HuH-7 (cell line): ENCODE results near the gene KCNMA1.

Experiments
- DNase-seq: peaks from one replicate; pipeline ENCODE4 v3.0.0; 2011; ENCODE audit warnings: low spot score

The KCNMA1 gene

DNA sequence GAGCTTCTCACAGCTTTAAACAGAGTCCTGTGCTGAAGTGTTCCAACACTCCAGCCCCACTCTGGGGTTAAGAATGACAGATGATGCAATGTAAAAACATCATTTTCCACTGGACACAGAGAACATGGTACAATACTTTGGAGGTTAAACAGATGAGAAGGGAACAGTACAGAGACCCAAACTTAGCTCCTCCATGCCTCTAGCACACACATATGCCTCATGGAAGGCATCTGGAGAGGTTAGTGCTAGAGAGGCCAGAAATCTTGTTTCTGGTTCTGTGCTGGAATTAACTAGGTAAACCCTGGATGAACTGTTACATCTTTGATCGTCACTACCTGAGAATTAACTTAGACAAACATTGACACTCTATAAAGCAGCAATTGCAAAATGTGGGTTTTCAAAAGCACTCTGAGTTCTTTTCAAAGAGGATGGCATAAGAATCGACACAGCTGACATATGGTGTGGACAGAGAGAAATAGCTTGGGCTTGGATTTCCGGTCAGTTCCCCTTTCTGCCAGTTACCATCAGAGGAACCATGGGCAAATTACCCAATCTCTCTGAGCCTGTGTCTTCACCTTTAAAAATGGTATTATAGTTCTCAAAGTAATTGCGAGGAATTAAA is 81.9 kb downstream of the KCNMA1 start:
- no peak for DNase-seq

DNA sequence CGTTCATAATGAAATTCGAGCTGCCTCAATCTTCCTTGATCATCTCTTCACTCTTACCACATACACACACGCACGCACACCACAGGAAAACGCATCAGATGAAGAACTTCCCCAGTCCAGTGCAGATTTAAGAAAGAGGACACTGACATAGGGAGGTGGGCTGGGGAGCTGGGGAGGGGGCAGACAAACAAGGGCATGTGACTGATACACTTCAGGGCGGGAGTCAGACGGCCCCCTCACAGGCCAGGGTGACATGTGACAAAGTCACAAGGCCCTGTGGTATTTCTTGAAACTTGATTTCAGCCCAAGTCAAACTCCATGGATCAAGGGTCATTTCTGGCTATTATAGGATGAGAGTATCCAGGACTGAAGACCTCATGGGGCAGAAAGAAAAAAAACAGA is 82.6 kb downstream of the KCNMA1 start:
- no peak for DNase-seq

DNA sequence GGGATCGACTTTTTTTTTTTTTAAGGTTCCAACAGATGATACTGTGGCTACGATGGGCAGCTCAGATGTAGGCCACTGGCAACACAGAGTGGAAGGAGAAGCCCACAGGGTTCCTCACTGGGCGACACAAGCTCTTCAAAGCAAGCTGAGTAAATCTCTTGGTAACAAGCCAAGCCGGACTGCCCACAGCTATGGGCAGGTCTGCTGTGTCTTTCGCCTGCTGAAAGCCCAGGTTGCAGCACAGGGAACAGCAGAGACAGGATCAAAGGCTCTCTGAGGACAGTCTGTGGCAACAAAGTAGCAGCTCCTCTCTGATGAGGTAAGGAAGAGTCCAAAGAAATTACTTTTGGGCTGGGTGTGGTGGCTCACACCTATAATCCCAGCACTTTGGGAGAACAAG is 83.6 kb downstream of the KCNMA1 start:
- DNase-seq: no peak

DNA sequence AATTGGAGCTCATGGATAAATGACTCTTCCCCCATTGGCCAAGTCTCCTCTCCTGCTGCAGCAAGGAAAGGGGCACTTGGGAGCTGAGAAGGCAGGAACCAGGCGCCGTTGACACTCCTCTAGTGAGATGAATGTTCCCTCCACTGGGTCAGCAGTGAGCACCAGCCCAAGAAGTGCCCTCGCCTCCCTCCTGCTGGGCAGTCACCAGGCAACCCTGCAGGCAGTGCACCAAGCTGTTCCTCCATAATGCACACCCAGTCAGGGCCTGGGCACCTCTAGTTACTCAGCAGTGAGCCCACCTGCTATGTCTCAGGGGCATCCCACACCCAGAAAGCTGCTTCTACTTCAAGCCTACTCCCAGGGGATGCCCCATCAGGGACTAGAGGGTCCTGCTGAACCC is 84.3 kb downstream of the KCNMA1 start:
- no peak for DNase-seq

- DNase-seq: no peak
Observed at GRCh38 chr10:77552252-77552651, 85.4 kb downstream of the KCNMA1 start.

GRCh38 chr10:77550378-77550777 is 87.2 kb downstream of the KCNMA1 start:
- DNase-seq: no peak

- no peak for DNase-seq
Observed at GRCh38 chr10:77548671-77549070, 88.9 kb downstream of the KCNMA1 start.

- no peak for DNase-seq
Observed at GRCh38 chr10:77548157-77548556, 89.5 kb downstream of the KCNMA1 start.

DNA sequence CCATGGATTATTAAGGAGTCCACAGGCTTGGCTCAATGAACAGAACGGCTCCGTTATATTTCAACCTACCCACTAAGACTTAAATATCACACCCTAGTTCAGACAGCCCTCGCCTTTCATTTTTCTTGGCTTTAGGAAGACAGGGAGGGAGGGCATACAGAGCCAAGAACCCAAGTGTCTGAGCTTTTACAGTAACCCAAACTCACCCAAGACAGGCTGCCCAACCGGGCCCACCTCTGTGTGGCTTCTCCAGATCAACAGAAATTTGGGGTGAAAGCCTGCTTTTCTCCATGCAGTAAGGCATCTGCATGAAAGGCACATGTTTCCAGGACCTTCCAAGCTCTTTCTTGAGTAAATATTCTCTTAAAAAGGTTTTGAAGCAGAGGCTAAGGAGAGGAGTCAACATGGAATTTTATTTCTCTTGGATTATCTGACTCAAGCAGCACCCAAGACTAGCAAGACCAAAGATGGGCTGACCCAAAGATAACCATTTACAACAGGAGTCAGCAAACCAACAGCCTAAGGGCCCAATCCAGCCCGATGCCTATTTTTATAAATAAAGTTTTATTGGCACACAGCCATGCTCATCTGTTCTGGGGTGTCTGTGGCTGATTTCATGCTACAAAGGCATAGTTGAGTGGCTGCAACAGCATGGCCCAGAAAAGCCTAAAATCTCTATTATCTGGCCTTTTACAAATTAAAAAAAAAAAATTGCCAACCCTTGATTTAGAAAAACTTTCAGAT is 90.1 kb downstream of the KCNMA1 start:
- no peak for DNase-seq

DNA sequence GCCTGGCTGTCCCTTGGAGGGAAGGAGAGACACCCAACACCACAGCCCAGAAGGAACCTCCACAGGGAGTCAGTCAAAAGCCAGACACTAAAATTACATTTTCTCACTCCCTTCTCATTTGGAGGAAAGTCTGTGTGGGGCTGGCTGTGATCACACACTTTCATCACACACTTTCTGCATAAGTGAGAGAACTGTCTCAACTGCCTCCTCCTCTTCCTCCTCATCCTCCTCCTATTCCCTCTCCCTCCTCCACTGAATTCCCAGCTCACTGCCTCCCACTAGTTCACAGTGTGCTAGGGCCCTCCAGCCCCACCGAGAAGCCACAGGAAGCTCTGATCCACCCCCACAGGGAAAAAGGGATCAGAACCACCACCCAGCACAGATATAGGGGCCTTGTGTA is 91.6 kb downstream of the KCNMA1 start:
- DNase-seq: no peak

DNA sequence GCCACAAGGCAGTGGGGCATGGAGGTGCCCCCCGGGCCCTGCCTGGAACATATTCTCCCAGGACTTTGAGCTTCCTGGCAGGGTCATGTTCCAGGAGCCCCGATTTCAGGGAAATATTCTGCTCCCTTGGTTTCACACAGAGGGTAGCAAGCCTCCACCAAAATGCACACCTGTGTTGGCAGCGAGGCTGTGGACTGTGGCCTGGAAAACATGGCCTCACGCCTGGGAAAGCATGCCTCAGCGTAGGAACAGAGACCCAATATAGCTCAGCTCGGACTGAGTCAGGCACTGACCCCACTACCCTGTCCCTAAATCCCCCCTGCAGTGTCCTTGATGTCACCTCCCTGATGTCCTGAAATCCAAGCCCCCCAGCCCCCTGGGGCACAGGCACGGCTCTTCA is 92.0 kb downstream of the KCNMA1 start:
- no peak for DNase-seq

DNA sequence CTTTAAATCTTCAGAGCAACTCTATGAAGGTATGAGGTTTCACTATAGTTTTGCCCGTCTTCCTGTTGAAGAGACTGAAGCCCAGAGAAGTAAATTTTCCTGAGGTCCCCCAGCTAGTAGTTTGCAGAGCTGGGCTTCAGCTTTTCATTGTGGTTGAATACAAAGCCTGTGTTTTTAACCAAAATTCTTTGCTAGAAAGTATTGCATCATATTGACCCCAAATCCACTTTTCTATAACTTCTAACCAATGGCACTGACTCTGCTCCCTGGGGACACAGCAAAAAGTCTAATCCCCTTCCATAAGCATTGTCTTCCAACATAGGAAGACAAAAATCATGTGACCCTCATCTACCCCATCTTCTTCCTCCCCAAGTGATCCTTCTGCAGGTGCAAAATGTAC is 93.0 kb downstream of the KCNMA1 start:
- DNase-seq: no peak

DNA sequence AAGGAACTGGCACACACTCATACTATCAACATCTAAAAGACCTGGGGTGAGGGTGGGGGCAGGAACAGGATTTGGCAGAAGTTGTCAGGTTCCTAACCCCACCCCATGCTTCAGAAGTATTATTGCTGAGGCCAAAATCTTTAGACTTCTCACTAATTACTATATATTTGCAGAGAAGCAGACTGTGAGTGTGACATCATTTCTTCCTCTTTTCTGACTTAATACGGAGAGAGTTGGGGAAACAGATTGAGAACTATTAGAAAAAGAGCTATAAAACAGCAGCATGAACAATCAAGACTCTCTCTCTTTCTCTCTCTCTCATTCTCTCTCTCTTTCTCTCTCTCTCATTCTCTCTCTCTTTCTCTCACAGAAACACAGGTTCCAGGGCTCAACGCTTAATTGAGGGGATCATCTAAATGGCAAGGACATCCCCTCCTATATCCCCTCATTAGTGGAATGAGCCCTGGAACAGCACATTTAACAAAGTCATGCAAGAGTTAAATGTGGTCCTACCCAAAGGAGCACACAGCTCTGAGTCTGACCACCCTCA is 94.8 kb downstream of the KCNMA1 start:
- no peak for DNase-seq

DNA sequence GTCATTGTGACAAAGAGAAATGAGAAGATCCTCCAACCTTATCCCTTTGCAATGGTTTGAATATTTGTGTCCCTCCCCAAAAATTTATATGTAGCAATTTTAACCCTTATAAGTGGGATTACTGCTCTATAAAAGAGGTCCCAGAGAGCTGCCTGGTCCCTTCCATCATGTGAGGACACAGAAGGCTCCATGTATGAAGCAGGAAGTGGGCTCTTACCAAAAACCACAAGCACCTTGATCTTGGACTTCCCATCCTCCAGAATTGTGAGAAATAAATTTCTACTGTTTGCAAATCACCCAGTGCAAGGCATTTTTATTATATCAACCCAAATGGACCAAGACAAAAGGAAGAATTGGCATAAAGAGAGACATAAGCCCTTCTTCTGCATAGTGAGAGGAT is 95.7 kb downstream of the KCNMA1 start:
- DNase-seq: no peak

GRCh38 chr10:77541247-77541646 is 96.4 kb downstream of the KCNMA1 start:
- no peak for DNase-seq

GRCh38 chr10:77539147-77539935 is 98.3 kb downstream of the KCNMA1 start:
- no peak for DNase-seq

DNA sequence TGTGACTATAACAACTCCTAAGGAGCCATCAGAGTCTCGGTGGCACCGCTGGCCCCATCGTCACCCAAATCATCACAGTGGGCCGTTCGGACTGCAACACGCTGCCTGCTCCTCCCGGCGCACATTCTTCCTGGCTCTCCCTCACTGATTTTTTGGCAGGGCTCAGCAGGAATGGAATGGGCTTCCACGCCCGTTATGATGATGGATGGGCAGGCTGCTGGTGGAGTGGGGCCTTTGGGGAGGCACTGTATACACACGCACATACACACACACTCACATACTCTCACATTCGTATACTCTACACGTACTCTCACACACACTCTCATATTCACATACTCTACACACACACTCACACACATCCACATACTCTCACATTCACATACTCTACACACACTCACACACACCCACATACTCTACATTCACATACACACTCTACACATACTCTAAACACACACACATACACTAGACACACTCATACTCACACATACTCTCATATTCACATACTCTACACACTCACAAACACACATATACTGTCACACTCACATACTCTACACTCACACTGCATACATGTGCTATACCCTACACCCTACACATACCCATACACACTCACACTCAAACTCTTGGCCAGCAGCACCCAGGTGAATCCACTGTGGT is 99.8 kb downstream of the KCNMA1 start:
- no peak for DNase-seq

DNA sequence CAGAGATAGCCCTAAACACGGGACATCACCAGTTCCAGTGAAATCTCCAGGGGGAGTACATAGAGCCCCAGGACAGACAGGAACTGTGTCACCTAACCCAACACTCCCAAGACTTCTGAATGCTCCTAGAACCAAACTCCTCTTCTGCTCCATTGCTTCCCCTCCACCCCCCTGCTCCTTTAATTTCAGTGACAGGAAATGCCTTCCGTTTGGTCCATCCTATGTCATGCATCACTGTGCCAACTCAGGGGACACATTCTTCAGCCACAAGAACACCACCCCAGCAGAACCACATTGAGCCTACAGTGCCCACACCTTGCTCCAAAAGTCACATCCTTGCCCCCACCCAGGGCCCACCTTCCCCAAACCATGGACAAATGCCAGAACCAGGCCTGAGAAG is 100.5 kb downstream of the KCNMA1 start:
- DNase-seq: no peak

DNA sequence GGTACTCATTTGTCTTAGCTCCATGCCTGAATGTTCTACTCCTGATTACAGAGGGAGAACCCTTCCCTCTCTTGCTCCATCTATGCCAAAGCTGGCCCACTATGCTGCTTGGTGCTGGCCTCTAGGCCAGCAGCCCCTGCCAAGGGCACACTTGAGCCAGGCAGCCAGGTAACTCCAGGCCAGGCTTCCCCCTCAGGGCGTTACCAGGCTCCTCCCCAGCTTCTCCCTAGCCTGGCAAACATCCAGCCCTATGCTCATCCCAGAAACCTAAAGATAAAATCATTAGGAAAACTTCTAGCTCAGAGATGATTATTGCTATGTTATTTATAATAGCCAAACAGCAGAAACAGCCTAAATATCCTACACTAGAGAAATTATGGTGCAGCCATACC is 103.7 kb downstream of the KCNMA1 start:
- DNase-seq: no peak

GRCh38 chr10:77533146-77533886 is 104.3 kb downstream of the KCNMA1 start:
- no peak for DNase-seq

GRCh38 chr10:77532068-77532467 is 105.5 kb downstream of the KCNMA1 start:
- no peak for DNase-seq
